GM04503 (cell line): ENCODE results near the gene GGACT.

Experiments used
- DNase-seq: peaks from one replicate; pipeline ENCODE4 v3.0.0-alpha.2; 2012; ENCODE audit warnings: low read depth

Gene GGACT

DNA sequence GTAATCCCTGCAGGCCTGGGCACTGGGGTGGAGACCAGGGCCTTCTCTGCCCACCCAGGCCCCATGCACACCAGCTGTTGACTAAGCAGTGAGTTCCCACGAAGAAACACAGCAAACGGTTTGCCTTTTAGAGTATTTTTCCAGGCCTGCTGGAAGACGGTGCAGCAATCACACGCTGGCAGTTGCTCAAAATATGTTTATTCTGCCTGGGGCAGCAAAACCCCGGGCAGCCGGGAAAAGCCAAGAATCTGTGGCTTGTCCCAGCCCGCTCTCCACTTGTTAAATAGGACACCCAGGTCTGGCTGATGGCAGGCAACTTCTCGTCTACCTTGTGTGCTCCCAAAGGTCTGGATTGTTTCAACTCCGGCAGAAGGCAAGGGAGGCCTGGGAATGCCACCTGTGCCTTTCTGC is 40.8 kb downstream of the GGACT start:
- DNase-seq = no peak

- no peak for DNase-seq
Measured at GRCh38 chr13:100546713-100547405, 41.7 kb downstream of the GGACT start.

DNA sequence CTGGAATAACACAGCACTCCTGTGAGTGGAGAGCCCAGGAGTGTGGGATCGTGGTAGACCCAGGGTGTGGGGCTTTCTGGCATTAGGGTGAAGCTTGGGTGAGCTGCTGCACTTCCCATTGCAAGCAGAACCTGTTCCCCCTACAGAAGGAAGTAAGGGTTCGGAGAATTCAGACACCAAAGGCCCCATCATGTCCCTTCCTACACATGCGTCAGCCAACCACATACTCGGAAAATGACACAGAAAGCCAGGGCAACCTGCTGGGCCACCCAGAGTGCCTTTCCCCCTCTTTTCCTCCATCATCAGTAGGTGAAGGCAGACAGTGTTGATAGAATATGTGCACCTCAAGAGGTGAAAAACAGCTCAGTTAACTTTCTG is 42.9 kb downstream of the GGACT start:
- DNase-seq = no peak

DNA sequence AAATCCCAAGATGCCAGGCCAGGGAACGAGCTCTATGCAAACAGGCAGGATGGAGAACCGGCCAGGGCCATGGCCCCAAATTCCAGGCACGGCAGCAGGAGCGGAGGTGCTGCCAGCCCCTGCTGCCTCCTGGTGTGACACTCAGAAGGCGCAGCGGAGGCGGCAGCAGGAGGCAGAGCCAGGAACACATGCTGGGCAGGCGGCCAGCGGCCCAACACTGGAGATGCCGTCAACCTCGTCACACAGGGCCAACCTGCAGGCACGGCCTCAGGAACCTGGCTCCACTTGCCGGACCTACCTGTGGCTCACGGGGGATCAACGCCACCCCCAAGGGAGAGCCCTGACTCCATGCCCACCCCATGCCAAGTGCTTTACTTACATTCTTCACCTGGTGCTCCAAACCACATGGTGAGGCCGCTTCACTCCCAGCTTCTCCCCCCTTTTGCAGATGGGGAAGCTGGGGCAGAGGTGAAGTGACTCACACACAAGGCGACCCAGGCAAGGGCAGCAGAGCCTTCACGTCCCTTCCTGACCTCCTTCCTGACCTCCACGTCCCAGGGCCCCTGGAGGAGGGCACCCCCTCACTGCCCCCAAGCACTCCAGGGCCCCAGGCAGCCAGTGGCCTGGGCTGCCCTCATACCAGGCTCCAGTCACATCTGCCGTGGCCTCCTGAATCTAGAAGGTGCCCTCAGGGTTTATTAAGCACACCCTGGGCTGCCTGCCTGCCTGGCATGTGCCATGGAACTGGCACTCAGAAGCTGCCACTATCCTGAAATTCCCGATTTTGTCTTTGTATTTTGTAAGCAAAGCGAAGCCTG is 43.5 kb downstream of the GGACT start:
- no peak for DNase-seq

- no peak for DNase-seq
Measured at GRCh38 chr13:100543872-100544602, 44.6 kb downstream of the GGACT start.

GRCh38 chr13:100542826-100543156 is 45.8 kb downstream of the GGACT start:
- DNase-seq = no peak

GRCh38 chr13:100541897-100542825 is 46.4 kb downstream of the GGACT start:
- DNase-seq = no peak

GRCh38 chr13:100540621-100541020 is 48.0 kb downstream of the GGACT start:
- no peak for DNase-seq

DNA sequence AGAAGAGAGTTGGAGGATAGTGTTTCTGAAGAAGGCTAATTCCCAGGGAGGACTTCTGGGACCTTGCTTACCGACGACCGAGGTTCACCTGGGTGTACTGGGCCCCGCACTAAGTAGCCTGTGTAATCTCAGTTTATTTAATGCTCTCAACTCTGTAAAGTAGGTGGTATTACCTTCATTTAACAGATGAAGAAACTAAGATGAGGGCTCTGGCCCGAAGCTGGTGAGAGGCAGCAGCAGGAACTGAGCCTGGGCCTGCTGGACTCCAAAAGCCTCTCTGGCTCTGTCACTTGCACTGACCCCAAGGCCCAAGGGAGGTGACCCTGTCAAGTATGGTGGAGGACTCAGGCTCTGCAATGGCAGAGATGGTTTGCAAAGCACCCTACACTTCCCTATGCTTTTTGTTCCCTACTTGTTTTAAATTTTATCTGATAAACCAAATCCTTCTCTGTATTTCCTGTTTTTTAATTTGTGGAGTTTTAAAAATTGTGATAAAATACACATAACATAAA is 50.6 kb downstream of the GGACT start:
- no peak for DNase-seq

GRCh38 chr13:100537486-100537885 is 51.1 kb downstream of the GGACT start:
- no peak for DNase-seq

- DNase-seq = no peak
Measured at GRCh38 chr13:100536643-100537180, 51.9 kb downstream of the GGACT start.

- DNase-seq = no peak
Measured at GRCh38 chr13:100535426-100536135, 53.0 kb downstream of the GGACT start.

- no peak for DNase-seq
Measured at GRCh38 chr13:100534911-100535310, 53.7 kb downstream of the GGACT start.

DNA sequence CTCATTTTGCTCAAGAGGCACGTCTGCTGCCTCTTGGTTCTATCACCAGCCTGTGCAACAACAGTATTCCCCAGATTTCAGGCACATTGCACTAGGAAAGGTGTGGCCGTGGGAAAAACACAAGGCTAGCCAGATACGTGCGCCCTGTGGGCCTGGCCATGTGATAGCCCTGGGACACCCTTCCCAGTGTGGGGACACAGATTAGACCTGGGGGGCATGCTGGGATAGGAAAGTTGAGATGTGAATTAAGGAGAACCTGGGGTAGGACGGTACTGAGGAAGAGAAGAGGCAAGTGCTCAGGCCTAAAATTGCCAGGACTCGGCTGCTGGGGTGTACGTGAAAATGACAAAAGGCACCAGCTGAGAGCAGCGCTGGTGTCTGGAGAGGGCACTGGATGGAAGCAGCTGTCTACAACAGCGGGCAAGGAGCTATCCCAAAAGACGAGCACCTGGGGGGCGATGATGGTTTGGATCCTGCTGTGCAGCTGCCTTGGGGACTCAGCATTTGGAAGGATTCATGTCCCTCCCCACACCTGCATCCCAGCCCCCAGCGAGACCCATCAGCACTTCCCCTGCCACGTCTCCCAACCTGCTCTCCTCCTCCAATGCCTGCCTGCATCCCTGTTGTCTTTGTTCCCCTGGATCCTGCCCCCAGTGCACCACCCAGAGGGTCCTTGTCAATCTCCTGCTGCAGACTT is 54.3 kb downstream of the GGACT start:
- DNase-seq = no peak

DNA sequence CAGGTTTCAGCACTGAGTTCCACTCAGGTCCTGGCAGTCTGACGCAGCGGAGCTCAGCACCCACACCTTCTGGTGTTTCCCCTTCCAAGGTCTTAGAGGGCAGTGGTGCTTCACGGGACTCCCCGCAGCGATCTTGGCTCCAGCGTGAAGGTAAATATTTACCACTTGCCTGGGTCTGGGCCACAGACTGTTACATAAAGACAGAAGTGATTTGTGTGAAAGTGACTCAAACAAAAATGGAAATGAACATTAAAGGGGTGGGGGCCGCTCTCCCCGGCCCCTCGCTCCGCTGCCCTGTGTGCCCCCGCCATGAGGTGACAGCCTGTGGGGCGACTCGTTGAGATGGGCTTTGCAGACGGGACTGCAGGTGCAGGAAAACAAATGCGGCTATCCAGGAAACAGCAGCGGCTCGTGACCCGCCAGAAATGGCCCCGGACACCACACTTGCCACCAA is 55.0 kb downstream of the GGACT start:
- no peak for DNase-seq

DNA sequence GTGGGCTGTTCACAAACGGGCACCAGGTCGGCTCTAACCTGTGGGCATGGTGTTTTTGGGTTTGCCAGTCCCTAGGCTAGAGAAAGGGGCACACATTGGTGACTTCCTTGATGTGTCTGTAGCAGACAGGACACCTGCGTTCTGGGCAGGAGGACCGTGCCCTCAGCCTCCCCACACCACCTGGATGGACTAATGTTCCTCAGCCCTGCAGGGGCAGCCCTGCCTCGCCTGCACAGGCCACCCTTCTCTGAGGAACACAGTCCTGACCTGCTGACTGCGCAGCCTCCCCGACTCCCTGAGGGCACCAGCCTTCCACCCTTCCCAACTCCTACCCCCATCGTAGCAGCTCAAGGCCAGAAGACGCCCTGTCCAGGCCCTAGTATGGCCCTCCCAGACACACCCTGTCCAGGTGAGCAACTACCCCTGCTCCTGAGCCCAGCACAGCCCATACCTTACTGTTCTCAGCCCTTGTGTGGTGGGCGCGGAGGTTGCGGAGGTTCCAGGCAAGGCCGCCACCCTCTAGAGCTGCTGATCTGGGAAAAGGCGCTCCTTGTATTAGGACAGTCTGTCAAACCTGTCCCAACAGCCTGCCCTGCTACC is 55.7 kb downstream of the GGACT start:
- no peak for DNase-seq

GRCh38 chr13:100532090-100532766 is 56.4 kb downstream of the GGACT start:
- DNase-seq = no peak

DNA sequence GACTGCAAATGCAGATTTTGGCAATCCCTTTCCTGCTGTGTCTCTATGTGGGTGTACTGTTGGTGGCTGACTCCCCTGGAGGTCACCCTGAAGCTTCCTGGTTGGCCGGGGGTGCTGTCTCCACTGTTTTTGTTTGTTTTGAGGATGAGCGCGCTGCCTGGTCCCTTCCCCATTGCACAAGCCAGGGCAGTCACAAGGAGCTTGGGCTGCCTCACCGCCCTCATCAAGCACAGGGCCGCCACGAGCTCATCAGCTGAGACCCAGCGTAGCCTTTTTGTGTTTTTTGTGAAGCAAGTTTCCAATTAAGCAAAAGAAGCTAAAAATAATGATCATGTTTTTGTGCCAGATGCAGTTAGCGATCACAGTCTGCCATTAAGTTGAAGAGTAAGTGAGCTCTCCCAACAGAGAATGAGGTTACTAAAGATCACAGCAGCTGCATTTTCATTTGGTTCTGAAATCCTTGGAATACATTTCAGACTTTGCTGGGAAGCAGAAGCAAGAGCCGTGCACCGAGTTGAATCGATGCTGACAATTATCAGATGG is 57.8 kb downstream of the GGACT start:
- DNase-seq = no peak
